NCI-H1417 (cell line): Measurements from ENCODE around the gene RAD51B.

Experiments used
- DNase-seq, 3 experiments: peaks; one replicate each; lab custom pipeline; 2025; lab: John Stamatoyannopoulos, UW

The RAD51B gene

GRCh38 chr14:68403191-68404145 is 583.9 kb downstream of the RAD51B start:
- DNase-seq = no peak

GRCh38 chr14:68404146-68404527 is 584.6 kb downstream of the RAD51B start:
- no peak for DNase-seq

- no peak for DNase-seq
These were observed 585.1 kb downstream of the RAD51B start for GRCh38 chr14:68404652-68405183.

- no peak for DNase-seq
These were observed 586.4 kb downstream of the RAD51B start for GRCh38 chr14:68405961-68406360.

- DNase-seq = no peak
These were observed 587.7 kb downstream of the RAD51B start for GRCh38 chr14:68407285-68407684.

GRCh38 chr14:68407825-68408224 is 588.2 kb downstream of the RAD51B start:
- DNase-seq = no peak

- DNase-seq = no peak
These were observed 589.1 kb downstream of the RAD51B start for GRCh38 chr14:68408680-68409079.

GRCh38 chr14:68409387-68409786 is 589.8 kb downstream of the RAD51B start:
- no peak for DNase-seq

GRCh38 chr14:68412505-68413465 is 593.2 kb downstream of the RAD51B start:
- no peak for DNase-seq

GRCh38 chr14:68413509-68413908 is 593.9 kb downstream of the RAD51B start:
- no peak for DNase-seq

GRCh38 chr14:68414121-68414520 is 594.5 kb downstream of the RAD51B start:
- no peak for DNase-seq

- peak in 1 of 3 experiments; percentile 88 for DNase-seq
These were observed 596.6 kb downstream of the RAD51B start for GRCh38 chr14:68416171-68416570.

GRCh38 chr14:68417009-68417650 is 597.6 kb downstream of the RAD51B start:
- DNase-seq = peak in 1 of 3 experiments; percentile 31

- DNase-seq = peak in 1 of 3 experiments; percentile 37
These were observed 598.9 kb downstream of the RAD51B start for GRCh38 chr14:68418174-68419118.

- no peak for DNase-seq
These were observed 600.8 kb downstream of the RAD51B start for GRCh38 chr14:68420350-68420749.

- DNase-seq = no peak
These were observed 601.5 kb downstream of the RAD51B start for GRCh38 chr14:68421116-68421515.

- DNase-seq = no peak
These were observed 604.1 kb downstream of the RAD51B start for GRCh38 chr14:68423686-68424085.

GRCh38 chr14:68424443-68425172 is 605.0 kb downstream of the RAD51B start:
- DNase-seq = no peak

GRCh38 chr14:68426661-68427549 is 607.3 kb downstream of the RAD51B start:
- DNase-seq = no peak
